Mesendoderm (in vitro differentiated cells): ENCODE measurements around the gene KMT5B.

Experiments used
- DNase-seq: peaks from one replicate; pipeline ENCODE4 v3.0.0; 2013
- H2AK5ac ChIP-seq: 2 replicates; pipeline ENCODE4 v1.6.1; 2013; ENCODE audit warnings: low read length, inconsistent platforms
- H2BK120ac ChIP-seq: 2 replicates; pipeline ENCODE4 v1.6.1; 2013; ENCODE audit warnings: low read depth, mild to moderate bottlenecking, low read length, moderate library complexity, mixed read lengths
- H2BK15ac ChIP-seq: replicated peaks from 2 replicates; pipeline ENCODE4 v1.6.1; 2013; ENCODE audit warnings: low read depth, mild to moderate bottlenecking, moderate library complexity
- H2BK5ac ChIP-seq: 2 replicates; pipeline ENCODE4 v1.6.1; 2013; ENCODE audit warnings: low read length, inconsistent platforms
- H3K18ac ChIP-seq: 2 replicates; pipeline ENCODE4 v1.6.1; 2013; ENCODE audit warnings: mild to moderate bottlenecking, low read length, mixed read lengths
- H3K23ac ChIP-seq: one replicate; pipeline ENCODE4 v1.6.1; 2013; ENCODE audit warnings: low read length
- H3K27ac ChIP-seq: 2 replicates; pipeline ENCODE4 v1.5.1; 2013; ENCODE audit warnings: low read depth, mild to moderate bottlenecking, inconsistent platforms, low read length, moderate library complexity
- H3K27me3 ChIP-seq: 2 replicates; pipeline ENCODE4 v1.6.1; 2013; ENCODE audit warnings: low read length, control low read depth, mild to moderate bottlenecking, inconsistent platforms; ENCODE audit not compliant: insufficient read depth, poor library complexity
- H3K36me3 ChIP-seq: 2 replicates; pipeline ENCODE4 v1.6.1; 2013; ENCODE audit warnings: low read length, inconsistent platforms; ENCODE audit not compliant: control insufficient read depth, insufficient read depth
- H3K4ac ChIP-seq: one replicate; pipeline ENCODE4 v1.6.1; 2013; ENCODE audit warnings: low read depth, mild to moderate bottlenecking, low read length, moderate library complexity
- H3K4me1 ChIP-seq: 2 replicates; pipeline ENCODE4 v1.6.1; 2013; ENCODE audit warnings: low read depth, low read length, inconsistent platforms; ENCODE audit not compliant: control insufficient read depth
- H3K4me2 ChIP-seq: 2 replicates; pipeline ENCODE4 v1.6.1; 2013; ENCODE audit warnings: low read length
- H3K4me3 ChIP-seq: 2 replicates; pipeline ENCODE4 v1.5.1; 2013; ENCODE audit warnings: mild to moderate bottlenecking, low read length
- H3K56ac ChIP-seq: one replicate; pipeline ENCODE4 v1.6.1; 2013; ENCODE audit warnings: low read length
- H3K79me1 ChIP-seq: 2 replicates; pipeline ENCODE4 v1.6.1; 2013; ENCODE audit warnings: low read length, inconsistent platforms
- H3K79me2 ChIP-seq: 2 replicates; pipeline ENCODE4 v1.6.1; 2013; ENCODE audit warnings: mild to moderate bottlenecking, low read length; ENCODE audit not compliant: control insufficient read depth, insufficient read depth
- H3K9ac ChIP-seq: 2 replicates; pipeline ENCODE4 v1.6.1; 2013; ENCODE audit warnings: low read length, inconsistent platforms
- H4K5ac ChIP-seq: one replicate; pipeline ENCODE4 v1.6.1; 2013; ENCODE audit warnings: low read length
- H4K8ac ChIP-seq: one replicate; pipeline ENCODE4 v1.6.1; 2013; ENCODE audit warnings: low read depth, mild to moderate bottlenecking, control low read depth, low read length, moderate library complexity
- WGBS: extraction: QIAGEN DNeasy Blood & Tissue Kit; methylation state at CpG from one replicate; pipeline ENCODE4 v1.1.7; 2013; ENCODE audit warnings: low lambda C conversion rate, missing lambda C conversion rate; ENCODE audit not compliant: insufficient coverage; ENCODE audit errors: extremely low coverage; 5-methylcytosine and 5-hydroxymethylcytosine counted together

KMT5B gene

GRCh38 chr11:68173926-68174325 is 39.2 kb downstream of the KMT5B start:
- H3K18ac ChIP-seq, result no peak overlapping the region

GRCh38 chr11:68169442-68169841 is 43.7 kb downstream of the KMT5B start:
- H4K5ac ChIP-seq, result no peak overlapping the region
- no peak overlapping the region for H2BK120ac ChIP-seq
- H3K79me1 ChIP-seq, result no peaks in the 10 kb centered on the region
- no peak overlapping the region for H3K23ac ChIP-seq
- H3K18ac ChIP-seq, result no peak overlapping the region
- H3K4me2 ChIP-seq, result no peak overlapping the region
- H4K8ac ChIP-seq, result no peak overlapping the region
- no peak overlapping the region for H2AK5ac ChIP-seq
- no peaks in the 10 kb centered on the region for H3K27me3 ChIP-seq
- no peak overlapping the region for H2BK15ac ChIP-seq
- no peaks in the 10 kb centered on the region for H3K79me2 ChIP-seq
- no peak for DNase-seq
- H3K4ac ChIP-seq, result no peak overlapping the region
- H3K36me3 ChIP-seq, result peaks cover 20% of the 10 kb centered on the region
- no peak overlapping the region for H3K9ac ChIP-seq
- no peak overlapping the region for H3K4me3 ChIP-seq
- H3K4me1 ChIP-seq, result no peaks in the 10 kb centered on the region
- no peak overlapping the region for H3K27ac ChIP-seq
- H2BK5ac ChIP-seq, result no peak overlapping the region
- no peak overlapping the region for H3K56ac ChIP-seq

More at GRCh38 chr11:68173926-68174325, 39.2 kb downstream of the KMT5B start:
- Histone ChIP-seq H3K4me2 (no peak overlapping the region), H3K79me2 (no peaks in the 10 kb centered on the region), H2BK15ac (no peak overlapping the region), H3K27ac (no peak overlapping the region), H3K4me3 (no peak overlapping the region), H3K36me3 (peaks cover 11% of the 10 kb centered on the region), H4K5ac (no peak overlapping the region), H4K8ac (no peak overlapping the region), H3K27me3 (no peaks in the 10 kb centered on the region), H3K79me1 (no peaks in the 10 kb centered on the region), H2BK5ac (no peak overlapping the region), H2BK120ac (no peak overlapping the region), H3K9ac (no peak overlapping the region), H3K4me1 (no peaks in the 10 kb centered on the region), H3K56ac (no peak overlapping the region), H3K23ac (no peak overlapping the region), H2AK5ac (no peak overlapping the region), H3K4ac (no peak overlapping the region)
- no CpG with 5 or more reads among the region's 4 CpGs for WGBS
- DNase-seq, result no peak

GRCh38 chr11:68168694-68169093 is 44.4 kb downstream of the KMT5B start:
- Histone ChIP-seq H3K9ac (no peak overlapping the region), H3K56ac (no peak overlapping the region), H3K18ac (no peak overlapping the region), H3K27me3 (no peaks in the 10 kb centered on the region), H3K4me1 (no peaks in the 10 kb centered on the region), H2BK5ac (no peak overlapping the region), H4K5ac (no peak overlapping the region), H3K23ac (no peak overlapping the region), H3K4me2 (no peak overlapping the region), H3K79me2 (no peaks in the 10 kb centered on the region), H3K79me1 (no peaks in the 10 kb centered on the region), H4K8ac (no peak overlapping the region), H3K4ac (no peak overlapping the region), H2BK15ac (no peak overlapping the region), H3K36me3 (peaks cover 20% of the 10 kb centered on the region), H3K27ac (no peak overlapping the region), H3K4me3 (no peak overlapping the region), H2AK5ac (no peak overlapping the region), H2BK120ac (no peak overlapping the region)
- no CpG with 5 or more reads among the region's 5 CpGs for WGBS
- DNase-seq, result no peak

- Histone ChIP-seq H4K5ac (no peak overlapping the region), H3K27ac (no peak overlapping the region), H3K4me3 (no peak overlapping the region), H3K9ac (no peak overlapping the region), H3K27me3 (no peaks in the 10 kb centered on the region), H3K56ac (no peak overlapping the region), H3K4me2 (no peak overlapping the region), H2BK15ac (no peak overlapping the region), H3K4ac (no peak overlapping the region), H3K79me1 (no peaks in the 10 kb centered on the region), H3K18ac (no peak overlapping the region), H3K36me3 (peaks cover 20% of the 10 kb centered on the region), H3K4me1 (no peaks in the 10 kb centered on the region), H2AK5ac (no peak overlapping the region), H3K23ac (no peak overlapping the region), H2BK5ac (no peak overlapping the region), H2BK120ac (no peak overlapping the region), H3K79me2 (no peaks in the 10 kb centered on the region), H4K8ac (no peak overlapping the region)
- no peak for DNase-seq
- no CpG with 5 or more reads among the region's 6 CpGs for WGBS
Measured at GRCh38 chr11:68167474-68167873, 45.6 kb downstream of the KMT5B start.

GRCh38 chr11:68166969-68167368 is 46.1 kb downstream of the KMT5B start:
- Histone ChIP-seq H3K27me3 (no peaks in the 10 kb centered on the region), H2BK120ac (no peak overlapping the region), H3K4me3 (no peak overlapping the region), H3K36me3 (peaks cover 20% of the 10 kb centered on the region), H4K8ac (no peak overlapping the region), H3K4me2 (no peak overlapping the region), H3K23ac (no peak overlapping the region), H3K18ac (no peak overlapping the region), H3K4me1 (no peaks in the 10 kb centered on the region), H3K79me1 (no peaks in the 10 kb centered on the region), H3K9ac (no peak overlapping the region), H2BK5ac (no peak overlapping the region), H2BK15ac (no peak overlapping the region), H3K79me2 (no peaks in the 10 kb centered on the region), H2AK5ac (no peak overlapping the region), H3K27ac (no peak overlapping the region), H4K5ac (no peak overlapping the region), H3K4ac (no peak overlapping the region), H3K56ac (no peak overlapping the region)
- no peak for DNase-seq
- WGBS, result no CpG with 5 or more reads among the region's 4 CpGs

GRCh38 chr11:68165601-68166000 is 47.5 kb downstream of the KMT5B start:
- Histone ChIP-seq H3K79me2 (no peaks in the 10 kb centered on the region), H2AK5ac (no peak overlapping the region), H3K4me2 (no peak overlapping the region), H3K4ac (no peak overlapping the region), H2BK120ac (no peak overlapping the region), H3K56ac (no peak overlapping the region), H3K4me3 (no peak overlapping the region), H3K23ac (no peak overlapping the region), H3K79me1 (no peaks in the 10 kb centered on the region), H3K27me3 (no peaks in the 10 kb centered on the region), H3K9ac (no peak overlapping the region), H4K5ac (no peak overlapping the region), H2BK15ac (no peak overlapping the region), H3K18ac (no peak overlapping the region), H2BK5ac (no peak overlapping the region), H3K27ac (no peak overlapping the region), H4K8ac (no peak overlapping the region), H3K4me1 (no peaks in the 10 kb centered on the region), H3K36me3 (peaks cover 17% of the 10 kb centered on the region)
- no peak for DNase-seq
- no CpG with 5 or more reads among the region's 4 CpGs for WGBS
